ENCODE measurements around the gene PIK3C2G. TPM values are rescaled to one million over a fixed set of nuclear protein-coding genes. Genes with fewer than 3 reads are reported as not detected.

Gene PIK3C2G
- total and polyA plus RNA-seq, 8 donors = 0.60 to 3.2 (median 1.5) TPM

- FAIRE-seq (no peak), DNase-seq (no peak), ATAC-seq (no peak)
- H3K9me3 ChIP-seq = no peaks in the 10 kb centered on the region
- TF ChIP-seq, protein P1, sequence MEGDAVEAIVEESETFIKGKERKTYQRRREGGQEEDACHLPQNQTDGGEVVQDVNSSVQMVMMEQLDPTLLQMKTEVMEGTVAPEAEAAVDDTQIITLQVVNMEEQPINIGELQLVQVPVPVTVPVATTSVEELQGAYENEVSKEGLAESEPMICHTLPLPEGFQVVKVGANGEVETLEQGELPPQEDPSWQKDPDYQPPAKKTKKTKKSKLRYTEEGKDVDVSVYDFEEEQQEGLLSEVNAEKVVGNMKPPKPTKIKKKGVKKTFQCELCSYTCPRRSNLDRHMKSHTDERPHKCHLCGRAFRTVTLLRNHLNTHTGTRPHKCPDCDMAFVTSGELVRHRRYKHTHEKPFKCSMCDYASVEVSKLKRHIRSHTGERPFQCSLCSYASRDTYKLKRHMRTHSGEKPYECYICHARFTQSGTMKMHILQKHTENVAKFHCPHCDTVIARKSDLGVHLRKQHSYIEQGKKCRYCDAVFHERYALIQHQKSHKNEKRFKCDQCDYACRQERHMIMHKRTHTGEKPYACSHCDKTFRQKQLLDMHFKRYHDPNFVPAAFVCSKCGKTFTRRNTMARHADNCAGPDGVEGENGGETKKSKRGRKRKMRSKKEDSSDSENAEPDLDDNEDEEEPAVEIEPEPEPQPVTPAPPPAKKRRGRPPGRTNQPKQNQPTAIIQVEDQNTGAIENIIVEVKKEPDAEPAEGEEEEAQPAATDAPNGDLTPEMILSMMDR (IDR thresholded peaks at IDR 0.05) = no peak
- H3K36me3 ChIP-seq = no peaks in the 10 kb centered on the region
- H3K4me3 ChIP-seq = no peak overlapping the region
- no peaks in the 10 kb centered on the region for H3K27me3 ChIP-seq
- WGBS, 2 donors = 57 to 58% methylated on average over 2 of the region's 2 CpGs
- intact Hi-C loops (cut with DNase I) = no loop called here
- no peaks in the 10 kb centered on the region for H3K4me1 ChIP-seq
- no peak overlapping the region for H3K27ac ChIP-seq
Measured at GRCh38 chr12:18629445-18629844, 368.1 kb downstream of the PIK3C2G start.

DNA sequence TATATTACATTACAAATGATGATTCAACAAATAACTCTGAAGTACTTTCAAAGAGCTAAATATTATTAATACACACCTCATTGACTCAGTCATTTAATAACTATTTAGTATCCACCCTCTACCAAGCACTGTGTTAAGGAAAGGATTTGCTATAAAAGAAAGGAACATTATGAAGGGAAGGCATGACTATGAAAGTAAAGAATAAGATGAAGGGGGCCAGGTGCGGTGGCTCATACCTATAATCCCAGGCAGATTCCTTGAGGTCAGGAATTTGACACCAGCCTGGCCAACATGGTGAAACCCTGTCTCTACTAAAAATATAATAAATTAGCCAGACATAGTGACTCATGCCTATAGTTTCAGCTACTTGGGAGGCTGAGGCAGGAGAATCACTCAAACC, 368.6 kb downstream of the PIK3C2G start:
- FAIRE-seq = no peak
- 79 to 100% methylated on average over 1 of the region's 1 CpG for WGBS, 2 donors
- no peak overlapping the region for H3K27ac ChIP-seq
- H3K9me3 ChIP-seq = no peaks in the 10 kb centered on the region
- H3K4me1 ChIP-seq = no peaks in the 10 kb centered on the region
- DNase-seq = no peak
- intact Hi-C loops (cut with DNase I) = no loop called here
- ATAC-seq = no peak
- H3K27me3 ChIP-seq = no peaks in the 10 kb centered on the region
- no peaks in the 10 kb centered on the region for H3K36me3 ChIP-seq
- no peak overlapping the region for H3K4me3 ChIP-seq
- TF ChIP-seq, protein P1 (IDR thresholded peaks at IDR 0.05) = no peak

DNA sequence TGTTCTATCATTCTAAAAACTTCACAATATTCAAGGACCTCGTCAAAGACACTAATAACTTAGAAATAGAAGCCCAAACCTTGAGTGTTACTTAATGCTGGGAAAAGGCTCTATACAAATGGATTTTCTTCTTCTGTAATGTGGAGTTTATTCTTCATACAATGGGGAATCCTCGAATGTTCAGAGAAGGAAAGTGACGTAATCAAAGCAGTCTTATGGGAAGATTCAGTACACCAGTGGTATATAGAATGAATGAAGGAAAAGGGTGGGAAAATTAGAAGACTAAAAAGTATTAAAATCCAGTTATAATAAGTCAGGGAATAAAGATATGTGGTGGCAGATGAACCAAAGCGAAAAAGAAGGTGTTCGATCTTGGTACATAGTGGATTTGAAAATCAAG, 370.0 kb downstream of the PIK3C2G start:
- intact Hi-C loops (cut with DNase I) = no loop called here
- 66 to 77% methylated on average over 5 of the region's 5 CpGs for WGBS, 2 donors
- ATAC-seq (no peak), FAIRE-seq (no peak), DNase-seq (no peak)
- Histone ChIP-seq H3K9me3 (no peaks in the 10 kb centered on the region), H3K27ac (no peak overlapping the region), H3K4me1 (no peaks in the 10 kb centered on the region), H3K27me3 (no peaks in the 10 kb centered on the region), H3K36me3 (no peaks in the 10 kb centered on the region), H3K4me3 (no peak overlapping the region)
- TF ChIP-seq, protein P1 (IDR thresholded peaks at IDR 0.05) = no peak

DNA sequence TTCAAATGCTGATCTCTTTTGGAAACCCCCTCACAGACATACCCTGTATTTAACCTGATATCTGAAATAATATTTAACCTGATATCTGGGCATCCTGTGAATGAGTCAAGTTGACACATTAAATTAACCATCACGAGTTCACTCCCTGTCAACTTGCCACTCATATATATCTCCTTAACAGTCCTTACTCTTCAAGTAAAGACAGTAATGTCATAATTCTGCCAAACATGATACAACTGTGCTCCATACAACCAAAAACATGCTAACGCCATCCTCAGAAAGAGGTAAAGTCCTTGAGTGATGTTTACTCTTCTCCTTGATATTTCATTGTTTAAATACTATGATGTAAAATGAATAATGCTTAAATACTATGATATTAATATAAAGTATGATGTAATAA, 371.5 kb downstream of the PIK3C2G start:
- TF ChIP-seq, protein P1 (IDR thresholded peaks at IDR 0.05) = no peak
- Histone ChIP-seq H3K4me1 (no peaks in the 10 kb centered on the region), H3K4me3 (no peak overlapping the region), H3K9me3 (no peaks in the 10 kb centered on the region), H3K36me3 (no peaks in the 10 kb centered on the region), H3K27me3 (no peaks in the 10 kb centered on the region), H3K27ac (no peak overlapping the region)
- no peak for ATAC-seq
- DNase-seq = no peak
- 36 to 51% methylated on average over 2 of the region's 2 CpGs for WGBS, 2 donors
- FAIRE-seq = no peak
- intact Hi-C loops (cut with DNase I) = no loop called here

GRCh38 chr12:18634382-18634781, 373.1 kb downstream of the PIK3C2G start:
- 53 to 59% methylated on average over 4 of the region's 4 CpGs for WGBS, 2 donors
- no peak for DNase-seq
- Histone ChIP-seq H3K27ac (no peak overlapping the region), H3K4me1 (no peaks in the 10 kb centered on the region), H3K4me3 (no peak overlapping the region), H3K9me3 (no peaks in the 10 kb centered on the region), H3K36me3 (no peaks in the 10 kb centered on the region), H3K27me3 (no peaks in the 10 kb centered on the region)
- TF ChIP-seq, protein P1 (IDR thresholded peaks at IDR 0.05) = no peak
- ATAC-seq = no peak
- FAIRE-seq = no peak
- intact Hi-C loops (cut with DNase I) = no loop called here

Data from pancreas (tissue), 10 donors.